ENCODE data around the gene TGFA. TPM values are rescaled to one million over a fixed set of nuclear protein-coding genes. Genes with fewer than 3 reads are reported as not detected.

The TGFA gene
- total RNA-seq, 4 donors from 2014 or later: 19.2 to 62.4 (median 41.7) TPM

GRCh38 chr2:70435138-70435537 is 118.5 kb downstream of the TGFA start:
- Histone ChIP-seq H3K9me3 (no peaks in the 10 kb centered on the region), H3K27ac (no peak overlapping the region), H3K4me3 (no peak overlapping the region), H3K36me3 (no peaks in the 10 kb centered on the region), H3K27me3 (peaks cover 7% of the 10 kb centered on the region), H3K4me1 (no peaks in the 10 kb centered on the region)
- TF ChIP-seq POLR2A (IDR thresholded peaks at IDR 0.05): no peak
- TF ChIP-seq EP300 (IDR thresholded peaks at IDR 0.05): no peak
- no peak for TF ChIP-seq CTCF (IDR thresholded peaks at IDR 0.05)
- no peak for TF ChIP-seq POLR2AphosphoS5 (IDR thresholded peaks at IDR 0.05)
- no peak for DNase-seq (ENCODE audit: low spot score in 2 of 2)
- WGBS: 76% methylated on average over 1 of the region's 1 CpG

GRCh38 chr2:70433315-70433714 is 120.3 kb downstream of the TGFA start:
- H3K4me1 ChIP-seq: no peaks in the 10 kb centered on the region
- no peak overlapping the region for H3K4me3 ChIP-seq
- 91% methylated on average over 1 of the region's 1 CpG for WGBS
- TF ChIP-seq CTCF (IDR thresholded peaks at IDR 0.05) (no peak), POLR2A (IDR thresholded peaks at IDR 0.05) (no peak), POLR2AphosphoS5 (IDR thresholded peaks at IDR 0.05) (no peak), EP300 (IDR thresholded peaks at IDR 0.05) (no peak)
- no peaks in the 10 kb centered on the region for H3K9me3 ChIP-seq
- H3K27me3 ChIP-seq: peaks cover 7% of the 10 kb centered on the region
- DNase-seq (ENCODE audit: low spot score in 2 of 2): no peak
- H3K36me3 ChIP-seq: no peaks in the 10 kb centered on the region
- no peak overlapping the region for H3K27ac ChIP-seq

GRCh38 chr2:70431716-70432347 is 121.8 kb downstream of the TGFA start:
- H3K27me3 ChIP-seq: peaks cover 6% of the 10 kb centered on the region

GRCh38 chr2:70426341-70426740 is 127.3 kb downstream of the TGFA start:
- peaks cover 6% of the 10 kb centered on the region for H3K4me1 ChIP-seq
- no peak overlapping the region for H3K4me3 ChIP-seq
- no peak overlapping the region for H3K27ac ChIP-seq
- no peaks in the 10 kb centered on the region for H3K36me3 ChIP-seq
- no peaks in the 10 kb centered on the region for H3K27me3 ChIP-seq
- no peak for TF ChIP-seq EP300 (IDR thresholded peaks at IDR 0.05)
- TF ChIP-seq POLR2A (IDR thresholded peaks at IDR 0.05): no peak
- TF ChIP-seq POLR2AphosphoS5 (IDR thresholded peaks at IDR 0.05): no peak
- TF ChIP-seq CTCF (IDR thresholded peaks at IDR 0.05): no peak
- no peaks in the 10 kb centered on the region for H3K9me3 ChIP-seq
- WGBS: 70% methylated on average over 2 of the region's 2 CpGs
- no peak for DNase-seq (ENCODE audit: low spot score in 2 of 2)

More at GRCh38 chr2:70431716-70432347, 121.8 kb downstream of the TGFA start:
- Histone ChIP-seq H3K4me1 (no peaks in the 10 kb centered on the region), H3K4me3 (no peak overlapping the region), H3K27ac (no peak overlapping the region), H3K36me3 (no peaks in the 10 kb centered on the region), H3K9me3 (no peaks in the 10 kb centered on the region)
- TF ChIP-seq POLR2A (IDR thresholded peaks at IDR 0.05) (no peak), EP300 (IDR thresholded peaks at IDR 0.05) (no peak), POLR2AphosphoS5 (IDR thresholded peaks at IDR 0.05) (no peak)
- 73% methylated on average over 4 of the region's 4 CpGs for WGBS
- DNase-seq (ENCODE audit: low spot score in 2 of 2): no peak

GRCh38 chr2:70425682-70426301 is 127.8 kb downstream of the TGFA start:
- no peaks in the 10 kb centered on the region for H3K27me3 ChIP-seq
- no peak for DNase-seq (ENCODE audit: low spot score in 2 of 2)
- H3K4me3 ChIP-seq: no peak overlapping the region
- 58% methylated on average over 4 of the region's 7 CpGs for WGBS
- peak overlapping the region; percentile 49 for H3K27ac ChIP-seq
- no peaks in the 10 kb centered on the region for H3K36me3 ChIP-seq
- peaks cover 11% of the 10 kb centered on the region for H3K4me1 ChIP-seq
- TF ChIP-seq POLR2A (IDR thresholded peaks at IDR 0.05) (no peak), POLR2AphosphoS5 (IDR thresholded peaks at IDR 0.05) (no peak), CTCF (IDR thresholded peaks at IDR 0.05) (no peak), EP300 (IDR thresholded peaks at IDR 0.05) (no peak)
- H3K9me3 ChIP-seq: no peaks in the 10 kb centered on the region
